Lower leg skin (tissue), 4 donors: ENCODE measurements around the gene LBX2. TPM values are rescaled to one million over a fixed set of nuclear protein-coding genes. Genes with fewer than 3 reads are reported as not detected.

Source experiments
- DNase-seq, 2 donors: peaks; one replicate each; pipeline ENCODE4 v3.0.0-alpha.2; 2019; ENCODE audit warnings: low spot score in 2 of 2
- H3K4me3 ChIP-seq: fragments of 200-600 bp; sonication (generic); 2 replicates; pipeline ENCODE4 v1.5.1; 2017; ENCODE audit warnings: mild to moderate bottlenecking, low read depth; ENCODE audit not compliant: poor library complexity, severe bottlenecking
- POLR2A ChIP-seq, 2 donors: fragments of 450-650 bp; IDR thresholded peaks; one replicate each; pipeline ENCODE4 v1.6.1; 2016 to 2017; ENCODE audit warnings: antibody characterized with exemption in 2 of 2, mild to moderate bottlenecking in 1 of 2, moderate library complexity in 1 of 2
- WGBS, 2 donors: methylation state at CpG; one replicate each; pipeline ENCODE4 v1.1.5; 2018; 5-methylcytosine and 5-hydroxymethylcytosine counted together
- intact Hi-C: fragments of 100-400 bp; cut with DNase I; formaldehyde crosslinking; loops from one replicate; pipeline ENCODE4 v1.15.0; 2023; ENCODE audit warnings: low total_unique reads
- total RNA-seq, 4 donors: library from RNA; depleted of rRNA; stranded (reverse); fragments of >200 nt; gene quantifications; one replicate each; pipeline ENCODE4 v1.1.0, GENCODE V29; 2016
- TF ChIP-seq, protein P1 (sequence below), 3 donors: fragments of 450-650 bp; IDR thresholded peaks; one replicate each; pipeline ENCODE4 v1.5.1; 2016; ENCODE audit warnings: antibody characterized with exemption in 3 of 3, mild to moderate bottlenecking in 3 of 3, moderate library complexity in 2 of 3

LBX2 gene
- total RNA-seq, 4 donors from 2014 or later = 0.55 to 1.2 TPM; not detected in 2

DNA sequence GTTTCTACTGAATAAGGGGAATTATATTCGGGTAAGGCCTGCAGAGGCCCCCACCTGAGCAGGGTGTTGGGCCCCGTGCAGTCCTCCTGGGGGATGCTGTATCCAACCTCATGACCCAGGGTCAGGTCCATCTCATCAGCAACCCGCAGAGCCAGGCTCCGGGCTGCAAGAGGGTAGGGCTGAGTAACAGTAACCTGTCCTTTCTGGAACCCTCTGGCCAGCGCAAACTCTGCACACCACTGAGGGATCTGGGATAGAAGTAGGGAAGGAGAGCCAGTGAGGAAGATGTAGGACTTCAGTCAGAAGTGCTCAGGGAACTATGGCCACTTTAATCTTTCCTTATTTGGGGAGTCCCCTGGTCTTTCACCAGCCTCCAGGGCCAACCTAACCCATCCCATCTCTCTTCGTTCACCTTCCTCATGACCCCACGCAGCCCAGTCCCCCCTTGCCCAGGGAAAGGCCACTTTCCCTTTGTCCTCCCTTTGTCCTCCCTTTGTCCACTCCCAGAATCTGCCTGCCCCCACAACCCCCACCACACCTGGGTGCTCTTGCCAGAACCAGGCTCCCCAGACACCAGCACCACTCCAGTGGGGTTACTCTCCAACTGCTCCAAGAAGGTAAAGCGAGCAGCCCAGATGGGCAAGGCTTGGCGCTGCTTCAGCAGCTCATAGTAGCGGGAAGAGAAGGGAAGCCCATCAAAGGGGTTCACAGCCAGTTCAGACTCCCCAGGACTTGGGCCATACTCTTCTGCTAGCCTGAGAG lies 25.7 kb upstream of the LBX2 start:
- 88 to 91% methylated on average over 10 of the region's 10 CpGs for WGBS, 2 donors
- DNase-seq = peak in 1 of 2 donors; percentile 77
- TF ChIP-seq, protein P1, sequence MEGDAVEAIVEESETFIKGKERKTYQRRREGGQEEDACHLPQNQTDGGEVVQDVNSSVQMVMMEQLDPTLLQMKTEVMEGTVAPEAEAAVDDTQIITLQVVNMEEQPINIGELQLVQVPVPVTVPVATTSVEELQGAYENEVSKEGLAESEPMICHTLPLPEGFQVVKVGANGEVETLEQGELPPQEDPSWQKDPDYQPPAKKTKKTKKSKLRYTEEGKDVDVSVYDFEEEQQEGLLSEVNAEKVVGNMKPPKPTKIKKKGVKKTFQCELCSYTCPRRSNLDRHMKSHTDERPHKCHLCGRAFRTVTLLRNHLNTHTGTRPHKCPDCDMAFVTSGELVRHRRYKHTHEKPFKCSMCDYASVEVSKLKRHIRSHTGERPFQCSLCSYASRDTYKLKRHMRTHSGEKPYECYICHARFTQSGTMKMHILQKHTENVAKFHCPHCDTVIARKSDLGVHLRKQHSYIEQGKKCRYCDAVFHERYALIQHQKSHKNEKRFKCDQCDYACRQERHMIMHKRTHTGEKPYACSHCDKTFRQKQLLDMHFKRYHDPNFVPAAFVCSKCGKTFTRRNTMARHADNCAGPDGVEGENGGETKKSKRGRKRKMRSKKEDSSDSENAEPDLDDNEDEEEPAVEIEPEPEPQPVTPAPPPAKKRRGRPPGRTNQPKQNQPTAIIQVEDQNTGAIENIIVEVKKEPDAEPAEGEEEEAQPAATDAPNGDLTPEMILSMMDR (IDR thresholded peaks at IDR 0.05) = no peak
- TF ChIP-seq POLR2A (IDR thresholded peaks at IDR 0.05) = no peak
- intact Hi-C loops = no loop called here
- no peak overlapping the region for H3K4me3 ChIP-seq

DNA sequence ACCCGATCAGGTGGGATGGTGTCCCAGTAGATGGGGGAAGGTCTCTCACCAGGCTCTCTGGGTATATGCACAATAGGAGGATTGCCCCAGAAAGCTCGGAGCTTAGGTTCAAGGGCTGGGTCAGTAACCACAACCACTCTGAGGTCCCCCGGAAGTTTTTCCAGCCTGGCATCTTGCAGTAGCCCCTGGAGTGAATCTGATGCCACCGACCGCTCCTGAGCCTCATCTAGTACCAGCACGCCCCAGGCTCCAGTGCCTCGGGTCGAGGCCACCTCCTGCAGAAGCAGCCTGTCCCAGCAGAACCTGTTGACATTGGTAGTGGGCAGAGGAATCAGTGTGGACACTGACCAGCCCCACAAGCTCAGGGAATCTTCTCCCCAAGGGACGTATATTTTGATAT lies 24.6 kb upstream of the LBX2 start:
- H3K4me3 ChIP-seq = no peak overlapping the region
- intact Hi-C loops = no loop called here
- TF ChIP-seq, protein P1 (IDR thresholded peaks at IDR 0.05) = no peak
- no peak for TF ChIP-seq POLR2A (IDR thresholded peaks at IDR 0.05)
- DNase-seq = peak in 1 of 2 donors; percentile 66
- 69 to 87% methylated on average over 9 of the region's 9 CpGs for WGBS, 2 donors

- no peak for DNase-seq
- WGBS, 2 donors = 72 to 83% methylated on average over 3 of the region's 3 CpGs
- no peak for TF ChIP-seq POLR2A (IDR thresholded peaks at IDR 0.05)
- TF ChIP-seq, protein P1 (IDR thresholded peaks at IDR 0.05) = no peak
- no peak overlapping the region for H3K4me3 ChIP-seq
- intact Hi-C loops = no loop called here
Measured at GRCh38 chr2:74522516-74522915, 23.1 kb upstream of the LBX2 start.

- TF ChIP-seq, protein P1 (IDR thresholded peaks at IDR 0.05) = no peak
- TF ChIP-seq POLR2A (IDR thresholded peaks at IDR 0.05) = no peak
- H3K4me3 ChIP-seq = no peak overlapping the region
- intact Hi-C loops = no loop called here
- 50 to 52% methylated on average over 13 of the region's 13 CpGs for WGBS, 2 donors
- DNase-seq = no peak
Measured at GRCh38 chr2:74516650-74517049, 17.2 kb upstream of the LBX2 start.

- intact Hi-C loops = no loop called here
Measured at GRCh38 chr2:74515981-74516633, 16.7 kb upstream of the LBX2 start.

More at GRCh38 chr2:74515981-74516633, 16.7 kb upstream of the LBX2 start:
- TF ChIP-seq, protein P1 (IDR thresholded peaks at IDR 0.05) = no peak
- no peak for TF ChIP-seq POLR2A (IDR thresholded peaks at IDR 0.05)
- WGBS, 2 donors = 4 to 10% methylated on average over 17 to 31 of the region's 72 CpGs
- H3K4me3 ChIP-seq = peak overlapping the region; percentile 1
- no peak for DNase-seq
